ENCODE results near the gene SOX8. TPM values are rescaled to one million over a fixed set of nuclear protein-coding genes. Genes with fewer than 3 reads are reported as not detected.

The SOX8 gene
- total RNA-seq, 1 donor from 2014 or later = 0.75 TPM

GRCh38 chr16:1032607-1033006 lies 51.0 kb downstream of the SOX8 start:
- no peaks in the 10 kb centered on the region for H3K79me2 ChIP-seq (ENCODE audit: low read depth)
- H3K4me1 ChIP-seq = peaks cover 9% of the 10 kb centered on the region
- H3K4me3 ChIP-seq = no peak overlapping the region
- TF ChIP-seq CTCF (IDR thresholded peaks at IDR 0.05) = no peak
- no peak for TF ChIP-seq EZH2 (IDR thresholded peaks at IDR 0.05)
- no peak for TF ChIP-seq EZH2phosphoT487 (IDR thresholded peaks at IDR 0.05)
- H2AFZ ChIP-seq (replicated peaks) = no peak overlapping the region
- no peaks in the 10 kb centered on the region for H4K20me1 ChIP-seq (ENCODE audit: low read depth)
- Mint-ChIP-seq H3K4me3 (no peak overlapping the region), H3K27me3 (ENCODE audit: insufficient read depth, low read depth) (peaks cover 3% of the 10 kb centered on the region), H3K36me3 (no peaks in the 10 kb centered on the region), H3K4me1 (peaks cover 12% of the 10 kb centered on the region), H3K9me3 (peaks cover 3% of the 10 kb centered on the region), H3K27ac (no peak overlapping the region)
- no peaks in the 10 kb centered on the region for H3K27me3 ChIP-seq
- H3K9me3 ChIP-seq (ENCODE audit: low read depth) = no peaks in the 10 kb centered on the region
- no peak for DNase-seq (ENCODE audit: low spot score)
- no peaks in the 10 kb centered on the region for H3K36me3 ChIP-seq
- no peaks in the 10 kb centered on the region for H3F3A ChIP-seq (ENCODE audit: low read depth)
- H3K9ac ChIP-seq = no peak overlapping the region
- H3K4me2 ChIP-seq = no peak overlapping the region
- H3K27ac ChIP-seq = no peak overlapping the region

GRCh38 chr16:1033128-1033679 lies 51.6 kb downstream of the SOX8 start:
- Histone ChIP-seq H3K79me2 (ENCODE audit: low read depth) (no peaks in the 10 kb centered on the region), H3K4me1 (peaks cover 9% of the 10 kb centered on the region), H2AFZ (replicated peaks) (no peak overlapping the region), H3K9ac (no peak overlapping the region), H3K9me3 (ENCODE audit: low read depth) (no peaks in the 10 kb centered on the region), H3F3A (ENCODE audit: low read depth) (no peaks in the 10 kb centered on the region), H4K20me1 (ENCODE audit: low read depth) (no peaks in the 10 kb centered on the region), H3K27ac (no peak overlapping the region), H3K4me3 (no peak overlapping the region), H3K27me3 (no peaks in the 10 kb centered on the region), H3K4me2 (no peak overlapping the region), H3K36me3 (no peaks in the 10 kb centered on the region)
- no peaks in the 10 kb centered on the region for H3K36me3 Mint-ChIP-seq
- TF ChIP-seq EZH2phosphoT487 (IDR thresholded peaks at IDR 0.05) = no peak
- TF ChIP-seq CTCF (IDR thresholded peaks at IDR 0.05) = no peak
- TF ChIP-seq EZH2 (IDR thresholded peaks at IDR 0.05) = no peak
- H3K27me3 Mint-ChIP-seq (ENCODE audit: insufficient read depth, low read depth) = peaks cover 5% of the 10 kb centered on the region
- H3K27ac Mint-ChIP-seq = no peak overlapping the region
- DNase-seq (ENCODE audit: low spot score) = no peak
- no peak overlapping the region for H3K4me3 Mint-ChIP-seq
- H3K9me3 Mint-ChIP-seq = peaks cover 3% of the 10 kb centered on the region
- H3K4me1 Mint-ChIP-seq = peaks cover 11% of the 10 kb centered on the region

GRCh38 chr16:1034230-1035065 lies 52.9 kb downstream of the SOX8 start:
- Mint-ChIP-seq H3K4me1 (peaks cover 8% of the 10 kb centered on the region), H3K36me3 (no peaks in the 10 kb centered on the region), H3K4me3 (no peak overlapping the region), H3K27ac (no peak overlapping the region), H3K9me3 (peaks cover 3% of the 10 kb centered on the region), H3K27me3 (ENCODE audit: insufficient read depth, low read depth) (peaks cover 9% of the 10 kb centered on the region)
- Histone ChIP-seq H2AFZ (replicated peaks) (no peak overlapping the region), H3K9me3 (ENCODE audit: low read depth) (no peaks in the 10 kb centered on the region), H3F3A (ENCODE audit: low read depth) (no peaks in the 10 kb centered on the region), H3K36me3 (no peaks in the 10 kb centered on the region), H3K4me1 (peaks cover 9% of the 10 kb centered on the region), H3K4me2 (no peak overlapping the region), H3K27ac (no peak overlapping the region), H3K4me3 (no peak overlapping the region), H3K79me2 (ENCODE audit: low read depth) (no peaks in the 10 kb centered on the region), H3K27me3 (no peaks in the 10 kb centered on the region), H3K9ac (no peak overlapping the region), H4K20me1 (ENCODE audit: low read depth) (no peaks in the 10 kb centered on the region)
- DNase-seq (ENCODE audit: low spot score) = no peak
- TF ChIP-seq CTCF (IDR thresholded peaks at IDR 0.05) = no peak
- TF ChIP-seq EZH2phosphoT487 (IDR thresholded peaks at IDR 0.05) = no peak
- TF ChIP-seq EZH2 (IDR thresholded peaks at IDR 0.05) = no peak

All from neural progenitor cell (in vitro differentiated cells).